ENCODE measurements around the gene FUOM. TPM values are rescaled to one million over a fixed set of nuclear protein-coding genes. Genes with fewer than 3 reads are reported as not detected.

FUOM gene
- total RNA-seq, 1 experiment from 2014 or later = 41.8 TPM

- WGBS (ENCODE audit: extremely low coverage, insufficient read length, low lambda C conversion rate) = no CpG with 5 or more reads among the region's 10 CpGs
- H3K23ac ChIP-seq (ENCODE audit: insufficient read length, low read depth, low read length) = no peak overlapping the region
- H2AK5ac ChIP-seq (ENCODE audit: insufficient read length, low read length) = no peak overlapping the region
- DNase-seq = no peak
- no peaks in the 10 kb centered on the region for H3K9me3 Mint-ChIP-seq
- no peak for TF ChIP-seq CTCF (conservative IDR thresholded peaks at IDR 0.05)
- 0 out of 7 replicates have a peak overlapping the region, but pooled peaks of 1 of the 3 experiments have one; percentile 46 for H3K27ac Mint-ChIP-seq
- H4K8ac ChIP-seq (replicated peaks; ENCODE audit: insufficient read length, low read depth, low read length) = no peak overlapping the region
- H2BK20ac ChIP-seq (ENCODE audit: low read depth, low read length, poor library complexity, severe bottlenecking) = no peak overlapping the region
- H2BK5ac ChIP-seq (ENCODE audit: insufficient read length, low read length) = no peak overlapping the region
- peaks cover 1% of the 10 kb centered on the region; the same call in 1 of the 2 replicates for H3K79me2 ChIP-seq (ENCODE audit: insufficient read depth, low read length)
- H4K91ac ChIP-seq (ENCODE audit: insufficient read length, low read depth, low read length) = no peak overlapping the region
- H4K20me1 ChIP-seq (ENCODE audit: control insufficient read depth, insufficient read depth, insufficient read length) = no peaks in the 10 kb centered on the region
- no peak overlapping the region for H2BK12ac ChIP-seq (ENCODE audit: insufficient read length, low read depth, low read length)
- no peak overlapping the region for H3K14ac ChIP-seq (ENCODE audit: insufficient read depth, low read length)
- H3K56ac ChIP-seq (ENCODE audit: insufficient read length, low read depth, low read length) = no peak overlapping the region
- H3K9me3 ChIP-seq (ENCODE audit: control insufficient read depth, low read depth, low read length) = no peaks in the 10 kb centered on the region
- peaks cover 64 to 89% (median 87%) of the 10 kb centered on the region in 3 experiments; a peak in 6 of 7 replicates for H3K36me3 Mint-ChIP-seq (ENCODE audit: insufficient read depth in 1 of 3, low read depth in 3 of 3)
- H2BK15ac ChIP-seq (ENCODE audit: low read depth, low read length) = no peak overlapping the region
- no peaks in the 10 kb centered on the region for H3K4me1 Mint-ChIP-seq
- no peaks in the 10 kb centered on the region for H3K27me3 Mint-ChIP-seq (ENCODE audit: low read depth)
- H3K4me3 Mint-ChIP-seq = no peak overlapping the region
- H2AFZ ChIP-seq (ENCODE audit: low read length) = no peak overlapping the region
- H3K4ac ChIP-seq (ENCODE audit: low read depth, low read length) = no peak overlapping the region
- H2BK120ac ChIP-seq (ENCODE audit: low read depth, low read length, poor library complexity, severe bottlenecking) = no peak overlapping the region
- H3K4me1 ChIP-seq (ENCODE audit: insufficient read depth, low read length) = no peaks in the 10 kb centered on the region
- no peaks in the 10 kb centered on the region for H3K79me1 ChIP-seq (ENCODE audit: insufficient read depth, low read depth, low read length, poor library complexity, severe bottlenecking)
- no peak overlapping the region for H4K5ac ChIP-seq (ENCODE audit: insufficient read length, low read depth, low read length)
- H3K27ac ChIP-seq (ENCODE audit: insufficient read length, low read depth, low read length) = no peak overlapping the region
- no peaks in the 10 kb centered on the region for H3K27me3 ChIP-seq (ENCODE audit: insufficient read depth, low read length)
- no peak overlapping the region for H3T11ph ChIP-seq (ENCODE audit: low read length)
- H3K9ac ChIP-seq (ENCODE audit: extremely low read depth, insufficient read length, low read length) = no peak overlapping the region
- H3K18ac ChIP-seq (ENCODE audit: insufficient read length, low read depth, low read length) = no peak overlapping the region
- H3K23me2 ChIP-seq (ENCODE audit: insufficient read length, low read depth, low read length, poor library complexity, severe bottlenecking) = no peaks in the 10 kb centered on the region
- H3K4me2 ChIP-seq (ENCODE audit: insufficient read depth, insufficient read length, low read length) = no peak overlapping the region
These were observed 43.0 kb upstream of the FUOM start for GRCh38 chr10:133400624-133401424.
